HFF-Myc (cell line): ENCODE results near the gene TAPBP.
"Not testable (repeated sequence)": the region's sequence is repeated elsewhere in the genome, so short reads cannot be mapped to it uniquely, and the experiment has no call there.

ENCODE experiments used
- DNase-seq: peaks from one replicate; pipeline ENCODE4 v3.0.0-alpha.2; 2011; ENCODE audit warnings: low read depth; ENCODE audit errors: extremely low read depth
- H3K4me3 ChIP-seq: replicated peaks from 2 replicates; pipeline ENCODE4 v1.5.1; 2011; ENCODE audit warnings: low read depth, mild to moderate bottlenecking, control low read depth, low read length
- CTCF ChIP-seq: IDR thresholded peaks from 2 replicates; pipeline ENCODE4 v1.5.1; 2012; ENCODE audit warnings: mild to moderate bottlenecking, low read depth, low read length, control low read depth; ENCODE audit errors: missing control alignments

The TAPBP gene

GRCh38 chr6:33288141-33288920, 25.5 kb downstream of the TAPBP start:
- TF ChIP-seq CTCF: no peak
- peak overlapping the region; percentile 77 for H3K4me3 ChIP-seq
- no peak for DNase-seq

GRCh38 chr6:33286946-33287914, 26.6 kb downstream of the TAPBP start:
- no peak for TF ChIP-seq CTCF
- no peak for DNase-seq
- peak overlapping the region; percentile 77 for H3K4me3 ChIP-seq

- not testable (repeated sequence) for DNase-seq, H3K4me3 ChIP-seq
Measured at GRCh38 chr6:33285214-33285613, 28.7 kb downstream of the TAPBP start.

GRCh38 chr6:33280539-33280938, 33.3 kb downstream of the TAPBP start:
- no peak for DNase-seq
- TF ChIP-seq CTCF: no peak
- H3K4me3 ChIP-seq: no peak overlapping the region

- H3K4me3 ChIP-seq: no peak overlapping the region
- TF ChIP-seq CTCF: peak; percentile 87
- DNase-seq: no peak
Measured at GRCh38 chr6:33279971-33280511, 33.8 kb downstream of the TAPBP start.

- H3K4me3 ChIP-seq: no peak overlapping the region
- no peak for DNase-seq
- TF ChIP-seq CTCF: no peak
Measured at GRCh38 chr6:33279257-33279695, 34.6 kb downstream of the TAPBP start.

GRCh38 chr6:33278810-33279209, 35.1 kb downstream of the TAPBP start:
- no peak for TF ChIP-seq CTCF
- H3K4me3 ChIP-seq: no peak overlapping the region
- no peak for DNase-seq
